ENCODE results near the gene GZMH.
A peak's percentile ranks its signal among the peaks of the same experiment; 100 is the strongest.
"Not testable (repeated sequence)": the region's sequence is repeated elsewhere in the genome, so short reads cannot be mapped to it uniquely, and the experiment has no call there.

The GZMH gene, protein sequence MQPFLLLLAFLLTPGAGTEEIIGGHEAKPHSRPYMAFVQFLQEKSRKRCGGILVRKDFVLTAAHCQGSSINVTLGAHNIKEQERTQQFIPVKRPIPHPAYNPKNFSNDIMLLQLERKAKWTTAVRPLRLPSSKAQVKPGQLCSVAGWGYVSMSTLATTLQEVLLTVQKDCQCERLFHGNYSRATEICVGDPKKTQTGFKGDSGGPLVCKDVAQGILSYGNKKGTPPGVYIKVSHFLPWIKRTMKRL

DNA sequence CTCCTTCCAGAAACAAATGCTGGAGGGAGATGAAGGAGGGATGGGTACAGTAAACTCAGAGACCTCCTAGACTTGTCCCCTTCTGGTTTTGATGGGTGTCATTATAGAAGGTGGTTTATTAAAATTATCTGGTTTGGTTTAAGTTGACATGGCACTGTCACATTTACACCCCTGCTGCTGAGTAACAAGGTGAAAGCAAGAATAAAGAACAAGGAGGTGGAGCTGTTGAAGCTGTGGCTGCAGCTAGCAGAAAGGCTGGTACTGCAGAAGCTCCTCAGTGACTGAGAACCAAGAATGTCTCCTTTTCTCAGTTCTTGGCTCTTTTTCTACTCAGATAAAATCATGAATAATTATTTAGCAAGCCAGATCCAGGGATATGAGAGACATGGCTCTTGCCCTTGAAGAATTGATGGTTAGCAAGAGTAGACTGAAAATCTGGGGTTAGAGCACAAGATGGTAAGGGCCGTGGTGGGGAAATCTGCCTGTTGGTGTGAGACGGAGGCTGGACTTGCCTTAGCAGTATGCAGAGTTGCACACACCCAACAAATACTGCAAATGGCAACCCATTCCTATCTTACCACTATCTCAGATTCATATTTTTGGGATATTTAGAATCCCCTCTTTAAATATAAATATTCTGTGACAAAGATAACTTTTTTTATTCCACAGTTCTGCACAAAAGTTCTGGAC, at the start of gene GZMH:
Gene GZMH, minus strand, starts transcription at position 31 of the 690 bp plus-strand sequence. CDS start 72 bp downstream, outside the sequence.
- no peak for DNase-seq

DNA sequence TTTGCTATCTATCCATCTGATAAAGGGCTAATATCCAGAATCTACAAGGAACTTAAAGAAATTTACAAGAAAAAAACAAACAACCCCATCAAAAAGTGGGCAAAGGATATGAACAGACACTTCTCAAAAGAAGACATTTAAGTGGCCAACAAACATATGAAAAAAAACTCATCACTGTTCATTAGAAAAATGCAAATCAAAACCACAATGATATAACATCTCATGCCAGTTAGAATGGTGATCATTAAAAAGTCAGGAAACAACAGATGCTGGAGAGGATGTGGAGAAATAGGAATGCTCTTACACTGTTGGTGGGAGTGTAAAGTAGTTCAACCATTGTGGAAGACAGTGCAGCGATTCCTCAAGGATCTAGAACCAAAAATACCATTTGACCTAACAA, 38.9 kb upstream of the GZMH start:
- not testable (repeated sequence) for DNase-seq

DNA sequence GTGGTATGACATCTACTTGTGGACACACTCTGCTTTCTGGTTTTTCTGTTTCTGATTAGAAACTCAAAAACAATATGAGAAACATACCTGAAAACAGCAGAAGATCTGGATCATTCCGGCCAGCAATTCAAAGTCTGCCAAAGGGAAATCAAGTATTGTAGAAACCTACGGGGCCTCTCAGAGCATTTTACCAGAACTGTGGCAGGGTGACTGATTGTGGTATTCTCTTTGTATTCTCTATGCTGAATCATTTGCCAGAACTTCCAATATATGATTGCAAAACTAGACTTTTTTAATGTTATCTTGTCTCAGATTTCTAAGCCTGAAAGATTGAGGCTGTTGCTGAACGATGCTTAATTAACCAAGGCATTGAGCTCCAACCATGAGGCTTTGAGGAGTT, 30.4 kb upstream of the GZMH start:
- no peak for DNase-seq

DNA sequence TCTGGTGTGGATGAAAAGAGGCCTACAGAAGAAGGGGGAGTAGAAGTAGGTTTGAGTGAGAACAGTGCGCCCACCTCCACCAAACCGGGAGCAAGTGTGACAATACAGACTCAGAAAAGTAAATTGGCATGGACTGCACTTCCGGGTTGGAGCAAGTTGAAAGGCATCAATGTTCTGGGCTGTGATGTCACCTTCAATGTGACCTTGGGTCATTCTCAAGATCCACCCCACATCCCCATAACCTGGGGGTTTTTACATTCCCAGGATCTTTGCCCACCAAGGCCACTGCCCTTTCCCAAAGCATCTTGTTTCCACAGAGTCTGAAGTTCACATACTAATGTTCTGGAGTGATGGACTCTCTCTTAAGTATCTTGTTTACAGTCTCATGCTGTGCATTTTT, 29.8 kb upstream of the GZMH start:
- DNase-seq: no peak

DNA sequence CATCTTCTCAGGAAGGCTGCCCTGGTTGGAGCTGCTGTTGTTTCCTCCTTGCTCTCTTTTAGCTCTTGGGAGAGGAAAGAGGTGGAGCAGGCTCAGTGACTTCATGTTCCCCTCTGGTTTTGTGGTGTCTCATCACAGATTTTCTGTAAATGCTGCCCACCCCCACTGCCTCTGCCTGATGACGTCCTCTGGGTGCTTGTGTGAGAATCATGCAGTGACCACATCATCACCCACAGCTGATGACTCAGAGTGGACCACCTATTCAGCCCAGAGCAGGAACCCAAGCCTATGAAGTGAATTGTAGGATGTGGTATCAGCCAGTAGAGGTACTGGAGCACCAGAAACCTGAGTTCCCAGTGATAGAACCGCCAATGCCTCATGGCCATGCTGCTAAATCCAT, 24.7 kb upstream of the GZMH start, which contains the start of gene GZMB:
Gene GZMB, minus strand, starts transcription at position 33 of the 400 bp plus-strand sequence. Its CDS starts 30 bp downstream, at position 3.
- no peak for DNase-seq

DNA sequence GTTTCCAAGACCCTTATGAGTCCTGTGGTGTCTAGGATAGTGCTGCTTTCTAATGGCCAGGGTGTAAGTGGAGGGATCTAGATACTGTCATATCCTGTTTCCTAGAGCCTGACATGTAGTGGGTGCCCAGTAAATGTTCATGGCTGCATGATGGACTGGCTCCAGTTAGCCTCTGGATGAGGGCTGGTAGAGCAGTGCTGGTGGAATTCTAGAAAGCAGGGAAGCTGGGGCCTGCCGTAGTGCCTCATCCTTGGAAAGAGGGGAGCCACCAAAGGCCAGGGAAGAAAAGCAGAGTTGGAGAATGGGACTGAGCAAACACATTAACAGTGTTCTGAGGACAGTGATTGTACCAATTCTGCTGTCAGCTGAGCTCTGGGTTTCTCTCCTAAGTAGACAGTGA, 23.9 kb upstream of the GZMH start:
- no peak for DNase-seq

DNA sequence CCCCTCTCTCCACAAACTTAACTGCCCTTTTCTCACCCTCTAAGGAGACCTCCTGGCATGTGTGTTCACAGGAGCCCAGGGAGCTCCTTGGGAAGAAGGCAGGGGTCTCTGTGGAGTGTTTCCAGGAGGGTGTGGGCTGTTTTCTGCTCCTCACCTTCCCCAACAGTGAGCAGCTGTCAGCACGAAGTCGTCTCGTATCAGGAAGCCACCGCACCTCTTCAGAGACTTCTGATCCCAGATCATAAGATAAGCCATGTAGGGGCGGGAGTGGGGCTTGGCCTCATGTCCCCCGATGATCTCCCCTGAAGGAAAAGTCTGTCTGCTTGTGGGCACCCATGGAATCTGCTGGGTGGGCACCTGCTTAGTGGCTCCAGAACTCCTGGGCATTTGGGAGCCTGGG, 23.3 kb upstream of the GZMH start:
- DNase-seq: no peak

DNA sequence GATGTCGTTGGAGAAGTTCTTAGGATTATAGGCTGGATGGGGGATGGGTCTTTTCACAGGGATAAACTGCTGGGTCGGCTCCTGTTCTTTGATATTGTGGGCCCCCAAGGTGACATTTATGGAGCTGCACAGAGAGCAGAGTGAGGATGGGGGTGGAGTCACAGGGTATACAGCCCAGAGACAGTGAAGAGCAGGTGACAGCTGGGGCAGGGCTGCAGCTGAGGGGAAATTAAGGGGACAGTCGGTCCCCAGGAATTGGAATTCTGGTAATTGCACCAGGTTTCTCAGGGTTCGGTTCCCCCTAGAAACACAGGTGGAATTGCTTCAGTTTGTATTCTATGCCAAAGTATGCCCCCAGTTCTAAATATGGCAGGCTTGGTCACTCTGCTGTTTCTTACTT, 22.9 kb upstream of the GZMH start:
- DNase-seq: no peak

DNA sequence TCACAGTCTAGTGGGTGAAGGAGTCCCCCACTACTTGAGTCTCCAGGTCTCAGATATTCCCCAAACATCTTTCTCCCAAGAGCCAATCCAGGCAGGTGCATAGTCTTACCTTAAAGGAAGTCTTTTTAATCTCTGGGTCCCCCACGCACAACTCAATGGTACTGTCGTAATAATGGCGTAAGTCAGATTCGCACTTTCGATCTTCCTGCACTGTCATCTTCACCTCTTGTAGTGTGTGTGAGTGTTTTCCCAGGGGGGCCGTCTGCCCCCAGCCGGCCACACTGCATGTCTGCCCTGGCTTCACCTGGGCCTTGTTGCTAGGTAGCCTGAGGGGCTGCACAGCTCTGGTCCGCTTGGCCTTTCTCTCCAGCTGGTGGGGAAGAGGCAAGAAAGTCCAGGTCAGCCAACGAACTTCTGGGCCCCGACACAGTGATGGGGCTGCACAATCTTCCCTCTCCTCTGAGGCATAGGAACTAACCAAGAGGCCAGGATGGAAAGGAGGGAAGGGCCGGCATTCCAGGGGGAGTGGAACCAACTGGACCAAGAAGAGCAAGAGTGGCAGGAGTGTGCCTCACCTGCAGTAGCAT, 22.4 kb upstream of the GZMH start:
- no peak for DNase-seq

DNA sequence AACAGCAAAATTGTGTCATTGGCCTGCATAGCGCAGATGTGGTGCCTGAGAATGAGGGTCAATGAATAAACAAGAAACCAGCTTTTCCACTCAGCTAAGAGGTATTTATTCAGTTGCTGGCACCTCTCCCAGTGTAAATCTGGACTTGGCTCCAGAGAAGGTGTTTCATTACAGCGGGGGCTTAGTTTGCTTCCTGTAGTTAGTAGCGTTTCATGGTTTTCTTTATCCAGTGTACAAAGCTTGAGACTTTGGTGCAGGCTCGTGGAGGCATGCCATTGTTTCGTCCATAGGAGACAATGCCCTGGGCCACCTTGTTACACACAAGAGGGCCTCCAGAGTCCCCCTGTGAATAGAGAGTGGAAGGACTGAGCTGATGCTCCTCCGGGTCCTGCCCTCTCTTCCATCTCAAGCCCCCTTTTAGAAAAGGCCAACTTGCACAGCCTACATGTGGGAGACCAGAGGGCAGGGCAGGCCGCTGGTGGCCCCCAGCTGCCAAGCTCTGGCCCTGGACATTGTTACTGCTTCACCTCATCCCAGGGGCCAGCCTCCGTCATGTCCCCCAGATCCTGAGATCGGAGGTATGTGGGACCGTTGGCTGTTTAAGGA, 21.5 kb upstream of the GZMH start:
- peak; percentile 94 for DNase-seq

DNA sequence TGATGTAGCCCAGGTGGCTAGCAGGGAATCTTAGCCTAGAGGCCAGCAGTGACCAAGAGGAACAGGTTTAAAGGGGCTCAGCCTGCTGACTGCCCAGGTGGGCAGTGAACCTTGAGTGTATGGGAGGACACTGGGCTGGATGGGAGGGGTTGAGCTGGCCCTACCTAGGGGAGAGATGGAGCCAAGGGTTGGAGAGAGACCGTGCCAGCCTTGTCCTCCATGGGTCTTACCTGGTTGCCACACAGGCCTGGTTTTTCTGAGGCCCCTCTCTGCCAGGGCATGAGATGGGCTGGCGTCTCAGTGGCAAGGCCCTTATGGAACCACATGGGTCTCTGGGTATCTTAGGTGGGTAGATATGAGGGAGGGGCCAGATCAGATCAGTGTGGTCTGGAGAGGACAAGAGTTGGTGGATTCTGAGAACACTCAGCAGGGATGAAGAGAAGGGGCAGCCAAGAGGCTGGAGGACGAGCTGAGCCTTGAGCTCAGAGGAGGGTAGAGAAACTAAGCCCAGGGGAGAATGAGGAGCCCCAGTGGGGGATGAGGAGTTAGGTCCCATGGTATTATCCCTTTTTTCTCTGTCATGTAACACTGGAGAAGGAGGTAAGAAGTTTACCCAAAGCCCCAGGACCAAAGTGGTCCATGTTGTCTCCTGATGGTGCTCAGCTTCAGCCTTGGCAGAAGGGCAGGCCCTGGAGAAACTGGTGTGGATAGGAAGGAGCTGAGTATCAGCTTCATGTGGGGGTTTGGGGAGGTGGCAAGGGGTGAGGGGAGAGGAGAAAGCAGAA, 20.8 kb upstream of the GZMH start:
- no peak for DNase-seq

DNA sequence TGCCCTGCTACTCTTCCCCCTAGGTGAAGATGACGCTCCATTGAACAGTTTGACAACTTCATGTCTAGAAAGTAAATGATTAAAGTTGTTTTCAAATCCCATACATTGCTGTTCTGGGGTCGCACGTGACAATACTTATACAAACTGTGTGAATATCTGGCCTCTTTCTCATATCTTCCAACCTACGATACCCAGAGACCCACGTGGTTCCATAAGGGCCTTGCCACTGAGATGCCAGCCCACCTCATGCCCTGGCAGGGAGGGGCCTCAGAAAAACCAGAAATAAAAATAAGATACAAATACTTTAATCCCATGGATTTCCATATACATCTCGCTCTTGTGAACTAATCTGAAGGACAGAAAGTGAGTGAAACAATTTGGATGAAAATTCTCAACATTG, 20.0 kb upstream of the GZMH start:
- no peak for DNase-seq

DNA sequence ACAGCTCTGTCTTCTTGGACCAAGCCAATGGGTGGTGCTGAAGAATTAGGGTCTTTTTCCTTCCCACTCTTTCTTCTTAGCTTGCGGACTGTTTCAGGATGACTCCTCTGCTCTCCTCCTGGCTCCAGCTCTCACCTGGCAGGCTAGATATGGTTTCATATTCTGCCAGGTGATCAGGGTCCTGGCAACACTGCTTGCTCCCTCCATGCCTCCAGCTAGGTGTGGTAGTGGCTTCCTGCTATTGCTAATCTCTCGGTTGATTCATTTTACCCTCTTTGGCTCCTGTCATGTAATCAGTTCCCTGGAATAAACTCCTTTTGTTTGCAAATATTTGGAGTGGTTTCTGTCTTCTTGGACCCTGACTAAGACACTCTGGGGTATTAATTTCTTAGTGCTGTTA, 4.3 kb upstream of the GZMH start:
- DNase-seq: peak; percentile 56

DNA sequence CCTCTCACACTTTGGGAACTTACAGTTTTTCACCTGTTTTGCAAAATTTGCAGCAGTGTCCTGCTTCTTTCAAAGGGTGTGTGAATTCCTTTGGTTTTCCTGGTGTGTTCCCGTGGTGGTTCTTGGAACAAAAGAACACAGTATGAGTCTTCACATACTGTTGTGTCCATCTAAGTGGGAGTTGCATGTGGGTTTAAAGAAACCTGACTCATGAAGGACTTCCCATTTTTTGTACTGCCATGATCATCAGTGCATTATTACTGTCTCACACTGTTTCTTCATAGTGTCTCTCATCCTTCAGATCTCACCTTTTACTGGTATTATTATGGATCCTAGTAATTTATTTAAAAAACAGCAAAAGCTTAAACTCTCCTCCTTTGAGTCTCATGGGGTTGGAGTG, 3.8 kb upstream of the GZMH start:
- DNase-seq: no peak

DNA sequence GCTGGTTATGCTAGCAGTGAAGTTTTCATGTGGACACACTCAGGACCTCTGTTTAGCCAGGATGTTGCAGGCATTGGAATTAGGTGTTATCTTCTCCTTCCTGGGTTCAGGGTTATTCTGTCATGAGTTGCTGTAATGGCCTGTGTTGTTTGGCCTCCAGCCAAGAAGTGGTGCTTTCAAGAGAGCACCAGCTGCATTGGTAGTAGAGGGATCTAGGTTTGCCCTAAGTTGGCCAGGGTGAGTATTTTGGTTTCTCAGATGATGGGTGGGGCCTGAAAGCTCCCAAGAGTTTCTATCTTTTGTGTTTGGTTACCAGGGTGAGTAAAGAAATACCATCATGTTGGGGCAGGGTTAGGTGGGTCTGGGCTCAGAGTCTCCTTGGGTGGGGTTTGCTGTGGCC, 2.7 kb upstream of the GZMH start:
- DNase-seq: peak; percentile 30

DNA sequence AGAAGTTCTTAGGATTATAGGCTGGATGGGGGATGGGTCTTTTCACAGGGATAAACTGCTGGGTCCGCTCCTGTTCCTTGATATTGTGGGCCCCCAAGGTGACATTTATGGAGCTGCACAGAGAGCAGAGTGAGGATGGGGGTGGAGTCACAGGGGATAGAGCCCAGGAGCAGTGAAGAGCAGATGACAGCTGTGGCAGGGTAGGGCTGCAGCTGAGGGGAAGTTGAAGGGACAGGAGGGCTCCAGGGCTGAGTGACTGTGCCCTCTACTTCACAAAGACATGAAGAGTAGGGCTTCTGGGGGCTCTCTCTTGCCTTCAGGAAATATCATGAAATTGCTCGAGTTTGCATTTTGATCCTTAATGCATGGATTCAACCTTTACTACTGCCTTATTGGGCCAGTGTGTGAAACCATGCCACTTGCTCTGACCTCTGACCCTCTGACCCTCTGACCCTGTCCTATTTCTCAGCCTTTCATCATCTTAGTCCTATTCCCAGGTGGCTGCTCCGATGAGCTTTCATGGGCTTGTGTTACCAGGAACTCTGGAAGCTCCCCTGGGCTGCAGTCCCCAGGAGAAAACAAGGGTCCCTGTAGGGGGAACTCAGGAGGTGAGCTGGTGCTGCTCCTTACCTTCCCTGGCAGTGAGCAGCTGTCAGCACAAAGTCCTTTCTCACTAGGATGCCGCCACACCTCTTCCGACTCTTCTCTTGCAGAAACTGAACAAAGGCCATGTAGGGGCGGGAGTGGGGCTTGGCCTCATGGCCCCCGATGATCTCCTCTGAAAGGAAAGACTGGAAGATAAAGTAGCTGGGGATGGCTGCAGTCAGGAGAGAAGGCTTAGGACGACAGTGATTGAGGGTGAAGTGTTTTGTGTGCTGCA, 1.6 kb downstream of the GZMH start:
- no peak for DNase-seq

DNA sequence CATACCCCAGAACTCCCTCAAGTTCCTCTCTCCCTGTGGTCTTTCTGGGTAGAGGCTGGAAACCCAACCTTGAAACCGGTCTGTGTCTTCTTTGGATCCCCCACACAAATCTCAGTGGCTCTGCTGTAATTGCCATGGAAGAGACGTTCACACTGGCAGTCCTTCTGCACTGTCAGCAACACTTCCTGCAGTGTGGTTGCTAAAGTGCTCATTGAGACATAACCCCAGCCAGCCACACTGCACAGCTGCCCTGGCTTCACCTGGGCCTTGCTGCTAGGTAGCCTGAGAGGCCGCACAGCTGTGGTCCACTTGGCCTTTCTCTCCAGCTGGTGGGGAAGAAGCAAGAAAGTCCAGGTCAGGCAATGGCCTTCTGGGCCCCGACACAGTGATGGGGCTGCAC, 2.4 kb downstream of the GZMH start:
- peak; percentile 37 for DNase-seq

DNA sequence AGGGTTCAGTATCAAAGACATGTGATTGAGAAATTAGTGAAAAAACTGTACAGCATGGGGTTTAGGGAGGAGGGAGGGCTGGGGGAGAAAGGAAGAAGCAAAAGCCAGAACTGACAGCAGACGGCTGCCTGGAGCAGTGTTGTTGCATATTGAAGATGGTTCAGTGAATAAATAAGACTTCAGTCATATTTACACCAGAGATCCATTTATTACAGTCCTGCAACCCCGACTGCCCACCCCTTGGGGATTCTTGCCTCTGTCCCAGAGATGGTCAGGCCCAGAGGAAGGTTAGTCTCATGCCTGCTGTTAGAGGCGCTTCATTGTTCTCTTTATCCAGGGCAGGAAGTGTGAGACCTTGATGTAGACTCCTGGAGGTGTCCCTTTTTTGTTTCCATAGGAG, 3.2 kb downstream of the GZMH start:
- DNase-seq: no peak

DNA sequence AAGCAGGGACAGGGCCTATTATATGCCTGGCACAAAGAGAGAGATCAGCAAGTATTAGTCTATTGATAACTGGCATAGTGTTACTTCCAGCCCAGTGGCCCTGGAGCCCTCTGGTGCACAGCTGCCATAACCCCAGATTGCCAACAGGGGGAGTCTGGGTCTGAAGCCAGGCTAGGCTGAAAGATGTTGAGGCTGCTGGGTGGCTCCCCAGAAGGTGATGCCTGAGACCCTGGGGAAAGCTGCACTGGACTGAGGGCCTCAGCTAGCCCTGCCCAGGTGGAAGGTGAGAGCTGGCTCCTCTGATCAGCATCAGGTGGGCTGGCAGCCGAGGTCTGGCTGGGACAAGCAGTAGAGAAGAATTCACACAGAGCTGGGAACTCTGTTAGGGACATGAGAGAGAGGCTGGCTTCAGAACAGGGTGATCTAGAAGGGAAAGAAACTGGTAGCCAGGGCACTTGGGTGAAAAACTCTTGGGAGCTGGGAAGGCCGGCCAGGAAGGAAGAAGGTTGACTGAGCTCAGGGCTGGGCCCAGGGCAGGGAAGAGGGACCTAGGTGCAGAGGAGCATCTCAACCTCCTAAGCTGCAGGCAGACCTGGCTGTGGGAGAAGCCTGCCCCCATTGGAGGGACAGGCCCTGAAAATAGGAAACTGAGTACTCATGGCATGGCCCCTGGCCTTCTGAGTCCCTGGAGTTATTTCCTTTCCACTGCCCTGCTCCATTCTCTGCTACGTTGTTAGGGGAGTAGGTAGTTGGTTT, 3.9 kb downstream of the GZMH start:
- DNase-seq: no peak

DNA sequence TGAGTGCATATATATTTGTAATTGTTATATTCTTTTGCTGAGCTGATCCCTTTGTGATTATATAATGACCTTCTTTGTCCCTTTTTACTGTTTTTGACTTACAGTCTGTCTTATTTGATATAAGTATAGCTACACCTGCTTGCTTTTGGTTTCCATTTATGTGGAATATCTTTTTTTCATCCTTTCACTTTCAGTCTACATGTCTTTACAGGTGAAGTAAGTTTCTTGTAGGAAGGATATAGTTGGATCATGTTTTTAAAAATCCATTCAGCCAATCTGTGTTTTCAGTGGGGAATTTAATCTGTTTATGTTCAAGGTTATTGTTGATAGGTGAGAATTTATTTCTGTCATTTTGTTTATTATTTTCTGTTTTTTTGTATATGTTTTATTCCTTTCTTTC, 12.1 kb downstream of the GZMH start:
- no peak for DNase-seq

DNA sequence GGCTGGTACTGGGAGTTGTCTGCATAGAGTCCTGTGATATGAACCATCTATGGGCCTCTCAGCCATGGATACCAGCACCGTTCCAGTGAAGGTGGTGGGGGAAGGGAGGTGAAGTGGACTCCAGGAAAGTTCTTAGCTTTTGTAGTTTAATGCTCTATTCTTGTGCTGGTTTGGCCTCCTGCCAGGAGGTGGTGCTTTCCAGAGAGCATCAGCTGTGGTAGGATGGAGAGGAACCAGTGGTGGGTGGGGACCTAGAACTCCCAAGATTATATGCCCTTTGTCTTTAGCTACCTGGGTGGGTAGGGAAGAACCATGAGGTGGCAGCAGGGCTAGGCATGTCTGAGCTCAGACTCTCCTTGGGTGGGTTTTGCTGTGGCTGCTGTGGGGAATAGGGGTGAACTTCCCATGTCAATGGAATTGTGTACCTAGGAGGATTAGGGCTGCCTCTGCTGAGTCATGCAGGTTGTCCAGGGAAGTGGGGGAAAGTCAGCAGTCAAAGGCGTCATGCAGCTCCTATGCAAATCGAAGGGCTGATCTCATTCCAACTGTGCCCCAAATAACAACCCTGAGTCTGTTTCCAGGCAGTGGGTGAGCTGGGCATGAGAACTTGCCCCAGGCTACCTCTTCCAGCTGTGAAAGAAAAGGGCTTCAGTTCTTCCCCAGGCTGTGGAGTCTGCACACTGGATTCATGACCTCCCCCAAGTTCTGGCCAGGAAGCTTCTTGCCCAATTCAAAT, 14.2 kb downstream of the GZMH start:
- DNase-seq: no peak

Data from DMS79 (cell line).